ENCODE data around the gene PRKCZ.

The PRKCZ gene

GRCh38 chr1:2061065-2061778 is 11.0 kb downstream of the PRKCZ start:
- no peak for DNase-seq (ENCODE audit: low read depth in 2 of 2)

DNA sequence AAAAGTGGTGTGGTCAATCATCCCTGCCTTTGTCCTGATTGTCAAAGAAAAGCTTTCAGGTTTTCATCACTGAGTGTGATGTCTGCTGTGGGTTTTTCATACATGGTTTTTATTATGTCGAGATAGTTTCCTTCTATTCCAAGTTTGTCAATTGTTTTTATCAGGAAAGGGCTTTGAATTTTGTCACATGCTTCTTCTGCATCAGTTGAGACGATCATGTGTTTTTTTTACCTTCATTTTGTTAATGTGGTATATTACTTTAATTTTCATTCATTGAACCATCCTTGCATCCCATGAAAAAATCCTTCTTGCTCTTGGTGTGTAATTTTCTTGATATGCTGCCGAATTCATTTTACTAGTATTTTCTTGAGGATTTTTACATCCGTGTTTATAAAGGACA is 15.5 kb downstream of the PRKCZ start:
- DNase-seq (ENCODE audit: low read depth in 2 of 2) = no peak

DNA sequence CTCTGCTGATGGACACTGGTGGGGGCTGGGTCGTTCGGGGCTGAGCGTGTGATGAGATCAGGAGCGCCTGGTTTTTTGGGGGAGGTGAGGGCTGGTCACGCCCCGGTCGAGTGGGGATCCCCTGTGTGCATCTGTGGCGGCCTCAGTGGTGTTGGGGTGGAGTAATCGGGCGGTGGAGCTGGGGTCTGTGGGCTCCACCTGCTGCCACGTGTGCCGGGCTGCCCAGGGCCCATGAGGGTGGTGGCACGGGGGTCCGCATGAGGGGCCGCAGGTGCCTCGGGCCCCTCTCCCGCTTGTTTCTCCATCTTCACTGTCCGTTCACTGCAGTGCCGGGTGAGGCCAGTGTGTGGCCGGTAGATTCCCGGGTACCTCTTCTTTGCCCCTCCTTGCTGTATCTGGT is 17.2 kb downstream of the PRKCZ start:
- no peak for DNase-seq (ENCODE audit: low read depth in 2 of 2)

DNA sequence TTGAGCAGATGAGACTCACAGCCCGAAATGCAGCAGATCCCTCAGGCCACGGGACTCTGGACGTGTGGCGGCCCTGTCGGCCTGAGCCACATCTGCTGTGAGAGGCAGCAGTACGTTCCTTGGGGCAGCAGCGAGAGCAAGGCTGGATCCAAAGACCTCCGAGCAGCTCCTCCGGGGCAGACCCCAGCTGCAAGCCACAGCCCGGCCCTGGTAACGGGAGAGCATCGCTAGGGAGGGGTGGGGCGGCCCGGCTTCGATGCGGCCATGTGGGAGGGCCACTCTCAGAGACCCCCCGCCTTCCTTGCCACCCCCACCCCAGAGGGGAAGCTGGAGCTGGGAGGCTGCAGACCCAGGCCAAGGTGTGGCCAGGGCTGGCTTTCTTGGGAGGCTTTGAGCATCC is 17.8 kb downstream of the PRKCZ start:
- no peak for DNase-seq (ENCODE audit: low read depth in 2 of 2)

GRCh38 chr1:2068951-2069350 is 18.7 kb downstream of the PRKCZ start:
- no peak for DNase-seq (ENCODE audit: low read depth in 2 of 2)

GRCh38 chr1:2070016-2070415 is 19.8 kb downstream of the PRKCZ start:
- DNase-seq (ENCODE audit: low read depth in 2 of 2) = no peak

- DNase-seq (ENCODE audit: low read depth in 2 of 2) = no peak
Measured at GRCh38 chr1:2070800-2071530, 20.8 kb downstream of the PRKCZ start.

- no peak for DNase-seq (ENCODE audit: low read depth in 2 of 2)
Measured at GRCh38 chr1:2072109-2072806, 22.0 kb downstream of the PRKCZ start.

GRCh38 chr1:2072891-2073290 is 22.7 kb downstream of the PRKCZ start:
- no peak for DNase-seq (ENCODE audit: low read depth in 2 of 2)

- DNase-seq (ENCODE audit: low read depth in 2 of 2) = peak; percentile 9 to 10
Measured at GRCh38 chr1:2073382-2074230, 23.4 kb downstream of the PRKCZ start.

- no peak for DNase-seq (ENCODE audit: low read depth in 2 of 2)
Measured at GRCh38 chr1:2074396-2074795, 24.2 kb downstream of the PRKCZ start.

GRCh38 chr1:2074944-2075740 is 24.9 kb downstream of the PRKCZ start:
- DNase-seq (ENCODE audit: low read depth in 2 of 2) = no peak

GRCh38 chr1:2076826-2077225 is 26.6 kb downstream of the PRKCZ start:
- no peak for DNase-seq (ENCODE audit: low read depth in 2 of 2)

DNA sequence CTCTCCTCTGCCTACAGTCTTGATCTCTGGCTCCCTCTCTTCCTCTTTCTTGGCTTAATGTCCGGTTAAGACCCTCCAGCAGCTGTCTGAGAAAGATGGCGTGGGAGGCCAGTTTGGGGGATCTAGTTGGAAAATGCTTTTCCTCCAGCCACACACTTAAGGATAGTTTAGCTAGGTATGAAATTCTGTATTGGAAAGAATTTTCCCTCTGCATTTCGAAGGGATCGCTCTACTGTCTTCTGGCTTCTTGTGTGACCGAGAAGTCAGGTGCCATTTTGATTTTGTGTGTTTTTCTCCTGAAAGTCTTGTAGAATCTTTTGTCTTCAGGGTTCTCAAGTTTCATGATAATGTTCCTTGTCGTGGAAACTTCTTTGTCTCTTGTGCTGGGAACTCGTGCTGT is 28.0 kb downstream of the PRKCZ start:
- DNase-seq (ENCODE audit: low read depth in 2 of 2) = no peak

DNA sequence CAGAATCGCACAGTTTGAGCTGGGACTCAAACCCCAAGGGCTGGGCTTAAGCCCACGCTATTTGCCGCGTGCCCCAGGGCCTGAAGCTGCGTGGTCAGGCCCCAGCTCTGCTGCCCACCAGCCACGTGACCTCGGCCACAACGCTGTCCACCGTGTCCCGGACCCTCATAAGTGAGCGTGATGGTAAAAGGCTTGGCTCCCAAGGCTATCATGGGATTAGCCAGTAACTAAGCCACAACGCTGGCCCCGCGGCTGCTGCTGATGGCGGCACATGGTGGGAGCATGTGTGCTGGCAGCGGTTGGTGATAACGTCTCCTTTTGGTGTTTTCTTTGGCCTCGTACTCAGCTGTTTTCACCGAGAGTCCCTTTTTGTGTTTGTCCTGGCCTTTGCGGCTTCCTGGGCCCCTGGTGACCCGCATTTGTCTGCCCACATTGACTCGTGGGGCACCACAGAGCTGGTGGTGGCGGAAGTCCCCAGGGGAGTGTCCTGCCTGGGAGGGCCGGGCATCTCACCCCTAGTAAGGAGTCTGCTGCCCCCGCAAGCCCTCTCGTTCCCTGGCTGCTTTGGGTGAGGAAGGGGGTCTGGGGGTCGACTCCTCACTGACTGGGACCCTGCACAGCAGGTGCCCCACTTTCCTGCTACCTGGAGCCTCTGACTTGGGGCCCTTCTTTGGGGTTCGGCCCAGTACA is 29.3 kb downstream of the PRKCZ start:
- no peak for DNase-seq (ENCODE audit: low read depth in 2 of 2)

GRCh38 chr1:2080140-2080539 is 29.9 kb downstream of the PRKCZ start:
- no peak for DNase-seq (ENCODE audit: low read depth in 2 of 2)

DNA sequence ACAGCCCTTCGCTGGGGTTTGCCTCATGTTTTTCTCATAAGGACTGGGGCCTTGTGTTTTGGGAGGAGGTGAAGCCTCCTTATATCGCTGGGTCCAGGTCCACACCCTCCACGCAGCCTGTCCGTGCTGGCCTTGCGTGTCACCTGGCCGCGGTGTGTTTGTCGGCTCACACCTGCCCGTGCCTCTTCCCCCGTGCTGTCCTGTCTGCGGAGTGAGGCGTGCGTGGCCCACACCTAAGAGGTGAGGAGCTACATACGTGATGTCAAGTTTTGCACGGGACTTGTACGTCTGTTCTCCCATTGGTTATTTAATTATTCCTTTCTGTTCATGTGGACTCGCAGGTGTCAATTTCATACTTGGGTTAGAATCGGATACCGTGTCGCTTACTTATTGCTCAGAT is 30.7 kb downstream of the PRKCZ start:
- DNase-seq (ENCODE audit: low read depth in 2 of 2) = no peak

GRCh38 chr1:2081326-2081885 is 31.2 kb downstream of the PRKCZ start:
- no peak for DNase-seq (ENCODE audit: low read depth in 2 of 2)

DNA sequence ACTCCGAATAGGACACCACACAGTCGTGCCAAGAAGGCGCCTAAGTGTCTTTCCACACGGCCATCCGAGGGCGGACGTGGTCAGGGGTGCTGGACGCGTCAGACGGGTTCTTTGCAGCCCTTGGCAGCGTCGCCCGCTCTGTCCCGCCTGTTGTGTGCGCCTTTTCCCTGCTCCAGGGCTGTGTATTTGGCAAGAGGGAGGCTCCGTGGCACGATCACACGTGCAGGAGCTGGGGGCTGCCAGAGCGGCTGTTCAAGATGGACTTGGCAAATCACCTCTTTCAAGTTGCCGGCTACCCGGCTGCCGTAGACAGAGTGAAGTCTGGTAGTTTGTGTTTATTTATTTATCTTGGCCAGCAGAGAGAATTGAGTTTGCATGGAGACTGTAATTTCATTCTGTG is 31.9 kb downstream of the PRKCZ start:
- DNase-seq (ENCODE audit: low read depth in 2 of 2) = no peak

GRCh38 chr1:2083666-2084065 is 33.5 kb downstream of the PRKCZ start:
- no peak for DNase-seq (ENCODE audit: low read depth in 2 of 2)
